OCI-LY7 (cell line): Measurements from ENCODE around the gene LRRC53. TPM values are rescaled to one million over a fixed set of nuclear protein-coding genes. Genes with fewer than 3 reads are reported as not detected.
A peak's percentile ranks its signal among the peaks of the same experiment; 100 is the strongest.

Experiments
- BruUV-seq: library from RNA; stranded (reverse); fragments of 400-500 nt; replicated peaks from 2 replicates; lab custom pipeline; 2021; lab: Mats Ljungman, UMichigan
- CTCF ChIA-PET: fragments of 300-600 bp; sonication (Branson Sonifier 250); formaldehyde crosslinking; loops from one replicate; lab custom pipeline; 2022; ENCODE audit warnings: antibody characterized with exemption; ENCODE audit not compliant: unreplicated experiment; lab: Charles Lee
- POLR2A ChIA-PET: fragments of 300-600 bp; sonication (Branson Sonifier 250); formaldehyde crosslinking; loops from one replicate; lab custom pipeline; 2022; ENCODE audit warnings: antibody characterized with exemption; lab: Charles Lee
- DNase-seq: peaks from one replicate; pipeline ENCODE4 v3.0.0-alpha.2; 2015; ENCODE audit warnings: low spot score
- H2AFZ ChIP-seq: fragments of 200-600 bp; sonication (generic), shearing (Covaris generic); 2 replicates; pipeline ENCODE4 v1.6.1; 2014; ENCODE audit warnings: mild to moderate bottlenecking, antibody characterized with exemption, low read length, moderate library complexity
- H3K27ac ChIP-seq: fragments of 200-600 bp; sonication (generic); 2 replicates; pipeline ENCODE4 v1.5.1; 2014; ENCODE audit warnings: mixed run types, low read depth, mild to moderate bottlenecking, moderate library complexity, low read length, inconsistent platforms; ENCODE audit not compliant: poor library complexity, severe bottlenecking
- H3K36me3 ChIP-seq: fragments of 200-600 bp; sonication (generic); 2 replicates; pipeline ENCODE4 v1.6.1; 2014; ENCODE audit warnings: mild to moderate bottlenecking, antibody characterized with exemption, low read length, moderate library complexity, mixed read lengths; ENCODE audit not compliant: insufficient read depth
- H3K4me1 ChIP-seq: fragments of 200-600 bp; sonication (generic); 2 replicates; pipeline ENCODE4 v1.5.1; 2014; ENCODE audit warnings: mild to moderate bottlenecking, low read length; ENCODE audit not compliant: insufficient read depth, poor library complexity, severe bottlenecking
- H3K4me2 ChIP-seq: fragments of 200-600 bp; sonication (generic); 2 replicates; pipeline ENCODE4 v1.6.1; 2014; ENCODE audit warnings: mild to moderate bottlenecking, low read length
- H3K4me3 ChIP-seq: fragments of 200-600 bp; sonication (generic); 2 replicates; pipeline ENCODE4 v1.5.1; 2014; ENCODE audit warnings: mild to moderate bottlenecking, low read depth, low read length; ENCODE audit not compliant: poor library complexity, severe bottlenecking
- H3K79me2 ChIP-seq: fragments of 200-600 bp; sonication (generic); 2 replicates; pipeline ENCODE4 v1.6.1; 2016; ENCODE audit warnings: low read depth, mild to moderate bottlenecking, low read length, moderate library complexity, mixed read lengths; ENCODE audit not compliant: insufficient read depth
- H3K9me2 ChIP-seq: fragments of 200-600 bp; sonication (generic); 2 replicates; pipeline ENCODE4 v1.6.1; 2016; ENCODE audit warnings: mild to moderate bottlenecking, low read length, mixed read lengths; ENCODE audit not compliant: insufficient read depth
- H3K9me3 ChIP-seq: fragments of 200-600 bp; sonication (generic); 2 replicates; pipeline ENCODE4 v1.6.1; 2014; ENCODE audit warnings: mild to moderate bottlenecking, mixed run types, low read length, mixed read lengths
- H4K20me1 ChIP-seq: fragments of 200-600 bp; sonication (generic); 2 replicates; pipeline ENCODE4 v1.6.1; 2014; ENCODE audit warnings: mild to moderate bottlenecking, antibody characterized with exemption, low read length, moderate library complexity, mixed read lengths; ENCODE audit not compliant: insufficient read depth
- EZH2phosphoT487 ChIP-seq: fragments of 200-600 bp; sonication (generic); IDR thresholded peaks from 2 replicates; pipeline ENCODE4 v1.6.1; 2018; ENCODE audit warnings: low read depth, borderline replicate concordance, mild to moderate bottlenecking, mixed run types, antibody characterized with exemption, low read length, moderate library complexity, mixed read lengths
- intact Hi-C: fragments of 100-400 bp; cut with micrococcal nuclease; formaldehyde crosslinking; loops from one replicate; pipeline ENCODE4 v1.10.0; 2022; ENCODE audit not compliant: unreplicated experiment
- total RNA-seq, 2 experiments: library from RNA; depleted of rRNA in 1 of 2; stranded (reverse); fragments of >200 nt in 1 of 2; shearing (Covaris generic) in 1 of 2; gene quantifications; 2 replicates each; pipeline ENCODE4 v1.2.3, GENCODE V29; 2014 to 2022
- TF ChIP-seq, protein P1 (sequence below): fragments of 200-600 bp; sonication (generic); conservative IDR thresholded peaks from 2 replicates; pipeline ENCODE4 v1.5.1; 2014; ENCODE audit warnings: mild to moderate bottlenecking, antibody characterized with exemption, low read length, moderate library complexity, mixed read lengths

LRRC53 gene
- total RNA-seq, 2 experiments from 2014 or later, result not detected

DNA sequence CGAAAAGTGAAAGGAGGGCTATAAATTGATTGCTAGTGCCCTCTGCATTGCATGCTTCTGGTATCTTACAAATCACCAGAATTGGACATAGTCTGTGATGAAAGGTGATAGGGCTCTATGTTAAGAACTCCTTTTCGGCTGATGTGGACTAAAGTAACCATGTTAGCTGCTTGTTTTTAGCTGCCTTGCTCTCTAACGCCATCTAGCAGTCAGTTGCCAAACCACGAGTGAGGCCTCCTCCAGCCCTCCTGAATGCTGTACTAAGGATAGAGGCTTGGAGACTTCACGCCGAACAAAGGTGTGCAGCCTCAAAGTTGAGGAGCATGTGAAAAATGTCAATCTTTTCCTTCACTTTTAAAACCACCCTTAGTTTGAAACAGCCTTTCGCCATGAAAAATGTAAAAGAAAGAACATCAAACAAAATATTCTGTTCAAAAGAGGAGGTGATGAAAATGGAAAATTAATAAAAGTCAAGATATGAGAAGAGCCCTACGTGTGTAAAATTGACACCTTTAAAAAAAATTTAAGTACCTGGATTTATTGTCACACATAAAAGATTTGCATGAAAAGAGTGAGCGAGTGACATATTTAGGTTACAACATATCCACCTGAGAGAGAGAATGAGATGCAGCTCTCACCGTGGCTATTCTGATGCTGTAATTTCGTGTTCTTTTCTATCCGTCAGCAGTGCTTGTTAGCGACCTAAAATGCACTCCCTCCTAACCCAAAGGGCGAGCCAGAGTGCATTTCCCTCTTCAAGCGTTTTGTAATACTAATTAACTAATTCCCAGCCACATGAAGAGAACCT, 8.1 kb downstream of the LRRC53 start:
- Histone ChIP-seq H4K20me1 (no peaks in the 10 kb centered on the region), H3K79me2 (no peaks in the 10 kb centered on the region), H3K36me3 (no peaks in the 10 kb centered on the region), H3K9me2 (no peaks in the 10 kb centered on the region), H3K9me3 (no peaks in the 10 kb centered on the region), H3K4me3 (no peak overlapping the region), H2AFZ (no peak overlapping the region), H3K4me2 (no peak overlapping the region), H3K27ac (no peak overlapping the region), H3K4me1 (no peaks in the 10 kb centered on the region)
- intact Hi-C loops, result no loop called here
- CTCF ChIA-PET, result no interaction called here
- POLR2A ChIA-PET, result interaction anchor here (1.1 kb wide), 1 partner anchor 179 kb away, joined by 3 read pairs; no protein-coding TSS in a partner anchor
- BruUV-seq, result no TSS peak
- TF ChIP-seq, protein P1, sequence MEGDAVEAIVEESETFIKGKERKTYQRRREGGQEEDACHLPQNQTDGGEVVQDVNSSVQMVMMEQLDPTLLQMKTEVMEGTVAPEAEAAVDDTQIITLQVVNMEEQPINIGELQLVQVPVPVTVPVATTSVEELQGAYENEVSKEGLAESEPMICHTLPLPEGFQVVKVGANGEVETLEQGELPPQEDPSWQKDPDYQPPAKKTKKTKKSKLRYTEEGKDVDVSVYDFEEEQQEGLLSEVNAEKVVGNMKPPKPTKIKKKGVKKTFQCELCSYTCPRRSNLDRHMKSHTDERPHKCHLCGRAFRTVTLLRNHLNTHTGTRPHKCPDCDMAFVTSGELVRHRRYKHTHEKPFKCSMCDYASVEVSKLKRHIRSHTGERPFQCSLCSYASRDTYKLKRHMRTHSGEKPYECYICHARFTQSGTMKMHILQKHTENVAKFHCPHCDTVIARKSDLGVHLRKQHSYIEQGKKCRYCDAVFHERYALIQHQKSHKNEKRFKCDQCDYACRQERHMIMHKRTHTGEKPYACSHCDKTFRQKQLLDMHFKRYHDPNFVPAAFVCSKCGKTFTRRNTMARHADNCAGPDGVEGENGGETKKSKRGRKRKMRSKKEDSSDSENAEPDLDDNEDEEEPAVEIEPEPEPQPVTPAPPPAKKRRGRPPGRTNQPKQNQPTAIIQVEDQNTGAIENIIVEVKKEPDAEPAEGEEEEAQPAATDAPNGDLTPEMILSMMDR, result peak; percentile 85
- no peak for TF ChIP-seq EZH2phosphoT487
- peak; percentile 52 for DNase-seq

DNA sequence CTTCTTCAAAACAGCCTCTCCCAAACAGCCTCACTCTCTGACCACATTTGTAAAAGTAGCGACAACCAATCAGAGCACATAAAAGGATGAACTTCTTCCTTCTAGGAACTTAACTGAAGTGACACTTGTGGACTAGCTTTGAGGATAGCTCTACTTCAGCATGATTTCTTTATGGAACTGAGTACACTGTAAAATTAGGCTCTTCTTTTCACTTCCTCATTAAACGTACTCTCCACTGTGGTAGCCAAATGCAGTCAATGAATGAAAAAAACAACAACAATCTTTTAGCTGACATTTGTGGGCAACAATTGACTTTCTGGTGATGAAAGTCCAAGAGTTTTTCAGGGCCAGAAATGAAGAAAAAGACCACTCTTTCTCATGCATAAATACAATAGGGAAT, 9.6 kb downstream of the LRRC53 start:
- no peak for DNase-seq
- Histone ChIP-seq H3K4me2 (no peak overlapping the region), H3K4me3 (no peak overlapping the region), H3K27ac (no peak overlapping the region), H3K79me2 (no peaks in the 10 kb centered on the region), H3K36me3 (no peaks in the 10 kb centered on the region), H3K9me2 (no peaks in the 10 kb centered on the region), H2AFZ (no peak overlapping the region), H3K9me3 (no peaks in the 10 kb centered on the region), H4K20me1 (no peaks in the 10 kb centered on the region), H3K4me1 (no peaks in the 10 kb centered on the region)
- POLR2A ChIA-PET, result interaction anchor here (1.1 kb wide), 1 partner anchor 9 kb away, joined by 3 read pairs; no protein-coding TSS in a partner anchor
- TF ChIP-seq, protein P1, result no peak
- TF ChIP-seq EZH2phosphoT487, result no peak
- intact Hi-C loops, result no loop called here
- CTCF ChIA-PET, result no interaction called here
- BruUV-seq, result no TSS peak

DNA sequence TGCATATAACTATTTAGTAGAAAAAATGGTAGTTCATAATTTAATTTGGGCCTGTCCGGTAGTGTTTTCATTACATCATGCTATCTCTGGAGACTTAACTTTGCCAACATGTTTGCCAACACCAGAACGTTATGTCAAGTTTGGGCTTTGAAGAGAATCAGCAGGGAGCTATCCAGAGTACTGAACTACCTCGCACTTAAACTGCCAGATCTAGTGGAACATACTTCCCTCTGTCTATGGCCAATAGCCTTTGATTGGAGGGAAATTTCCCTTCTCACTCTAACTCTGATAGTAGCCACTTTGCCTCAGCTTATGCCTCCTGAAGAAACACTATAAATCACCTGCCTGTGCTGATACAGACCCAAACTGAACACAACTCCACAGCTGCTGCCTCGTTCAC, 10.0 kb downstream of the LRRC53 start:
- Histone ChIP-seq H3K4me1 (no peaks in the 10 kb centered on the region), H3K9me2 (no peaks in the 10 kb centered on the region), H4K20me1 (no peaks in the 10 kb centered on the region), H3K79me2 (no peaks in the 10 kb centered on the region), H3K4me3 (no peak overlapping the region), H3K9me3 (no peaks in the 10 kb centered on the region), H3K27ac (no peak overlapping the region), H3K36me3 (no peaks in the 10 kb centered on the region), H2AFZ (no peak overlapping the region), H3K4me2 (no peak overlapping the region)
- no TSS peak for BruUV-seq
- ChIA-PET POLR2A (interaction anchor here (1.1 kb wide), 1 partner anchor 9 kb away, joined by 3 read pairs; no protein-coding TSS in a partner anchor), CTCF (no interaction called here)
- TF ChIP-seq, protein P1, result no peak
- intact Hi-C loops, result no loop called here
- peak; percentile 3 for DNase-seq
